GM13977 (cell line): Measurements from ENCODE around the gene FSTL3.

Experiments
- DNase-seq: peaks from one replicate; pipeline ENCODE4 v3.0.0; 2012; ENCODE audit warnings: low spot score
- in situ Hi-C: fragments of 300-500 bp; cut with MboI; formaldehyde crosslinking; loops from one replicate; pipeline ENCODE4 v1.12.0; 2022; ENCODE audit warnings: low sequenced_read_pairs, low pct_unique_long_range_greater_than_20kb, mixed read lengths, inconsistent platforms; ENCODE audit not compliant: unreplicated experiment
- TF ChIP-seq, protein P1 (sequence below): IDR thresholded peaks from 2 replicates; pipeline ENCODE4 v1.5.1; 2012; ENCODE audit warnings: mild to moderate bottlenecking, control low read depth; ENCODE audit not compliant: insufficient read depth; ENCODE audit errors: extremely low read depth, missing control alignments

The FSTL3 gene

DNA sequence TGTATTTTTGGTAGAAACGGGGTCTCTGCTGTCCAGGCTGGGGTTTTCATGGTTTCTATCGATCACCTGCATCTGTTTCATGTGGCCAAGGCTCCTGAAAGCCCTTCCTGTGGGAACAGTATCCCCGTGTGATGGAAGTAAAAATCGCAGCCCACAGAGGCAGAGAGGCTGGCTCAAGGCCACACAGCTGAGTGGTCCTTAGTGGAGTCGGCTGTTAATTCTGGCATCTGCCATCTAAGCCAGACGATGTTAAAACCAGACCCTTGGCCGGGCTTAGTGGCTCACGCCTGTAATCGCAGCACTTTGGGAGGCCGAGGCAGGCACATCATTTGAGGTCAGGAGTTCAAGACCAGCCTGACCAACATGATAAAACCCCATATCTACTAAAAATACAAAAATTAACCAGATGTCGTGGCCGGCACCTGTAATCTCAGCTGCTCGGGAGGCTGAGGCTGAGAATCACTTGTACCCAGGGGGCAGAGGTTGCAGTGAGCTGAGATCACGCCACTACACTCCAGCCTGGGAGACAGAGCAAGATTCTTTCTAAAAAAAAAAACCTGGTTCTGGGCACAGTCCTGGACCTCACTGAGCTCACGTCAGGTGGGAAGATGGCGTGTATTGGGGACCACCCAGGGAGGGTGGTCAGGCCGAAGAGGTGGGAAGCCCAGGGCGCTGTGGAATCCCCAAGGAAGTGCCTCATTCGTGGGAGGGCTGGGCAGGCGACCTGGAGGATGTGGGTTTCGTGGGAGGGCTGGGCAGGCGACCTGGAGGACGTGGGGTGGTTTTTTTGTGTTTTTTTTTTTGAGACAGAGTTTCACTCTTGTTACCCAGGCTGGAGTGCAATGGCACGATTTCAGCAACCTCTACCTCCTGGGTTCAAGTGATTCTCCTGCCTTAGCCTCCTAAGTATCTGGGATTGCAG is 56.2 kb downstream of the FSTL3 start:
- TF ChIP-seq, protein P1, sequence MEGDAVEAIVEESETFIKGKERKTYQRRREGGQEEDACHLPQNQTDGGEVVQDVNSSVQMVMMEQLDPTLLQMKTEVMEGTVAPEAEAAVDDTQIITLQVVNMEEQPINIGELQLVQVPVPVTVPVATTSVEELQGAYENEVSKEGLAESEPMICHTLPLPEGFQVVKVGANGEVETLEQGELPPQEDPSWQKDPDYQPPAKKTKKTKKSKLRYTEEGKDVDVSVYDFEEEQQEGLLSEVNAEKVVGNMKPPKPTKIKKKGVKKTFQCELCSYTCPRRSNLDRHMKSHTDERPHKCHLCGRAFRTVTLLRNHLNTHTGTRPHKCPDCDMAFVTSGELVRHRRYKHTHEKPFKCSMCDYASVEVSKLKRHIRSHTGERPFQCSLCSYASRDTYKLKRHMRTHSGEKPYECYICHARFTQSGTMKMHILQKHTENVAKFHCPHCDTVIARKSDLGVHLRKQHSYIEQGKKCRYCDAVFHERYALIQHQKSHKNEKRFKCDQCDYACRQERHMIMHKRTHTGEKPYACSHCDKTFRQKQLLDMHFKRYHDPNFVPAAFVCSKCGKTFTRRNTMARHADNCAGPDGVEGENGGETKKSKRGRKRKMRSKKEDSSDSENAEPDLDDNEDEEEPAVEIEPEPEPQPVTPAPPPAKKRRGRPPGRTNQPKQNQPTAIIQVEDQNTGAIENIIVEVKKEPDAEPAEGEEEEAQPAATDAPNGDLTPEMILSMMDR = no peak
- no peak for DNase-seq
- in situ Hi-C loops = loop anchor here (25.0 kb wide), 1 partner anchor 145 kb away; the partner anchor contains the start of gene HCN2
